VCaP (cell line): ENCODE measurements around the gene MYO19.
A peak's percentile ranks its signal among the peaks of the same experiment; 100 is the strongest.

Experiments used
- H3K27ac ChIP-seq: fragments of 450-650 bp; 2 replicates; pipeline ENCODE4 v1.5.1; 2017
- CTCF ChIP-seq: fragments of 450-650 bp; conservative IDR thresholded peaks from 2 replicates; pipeline ENCODE4 v1.5.1; 2017; ENCODE audit warnings: mild to moderate bottlenecking, moderate library complexity

The MYO19 gene

DNA sequence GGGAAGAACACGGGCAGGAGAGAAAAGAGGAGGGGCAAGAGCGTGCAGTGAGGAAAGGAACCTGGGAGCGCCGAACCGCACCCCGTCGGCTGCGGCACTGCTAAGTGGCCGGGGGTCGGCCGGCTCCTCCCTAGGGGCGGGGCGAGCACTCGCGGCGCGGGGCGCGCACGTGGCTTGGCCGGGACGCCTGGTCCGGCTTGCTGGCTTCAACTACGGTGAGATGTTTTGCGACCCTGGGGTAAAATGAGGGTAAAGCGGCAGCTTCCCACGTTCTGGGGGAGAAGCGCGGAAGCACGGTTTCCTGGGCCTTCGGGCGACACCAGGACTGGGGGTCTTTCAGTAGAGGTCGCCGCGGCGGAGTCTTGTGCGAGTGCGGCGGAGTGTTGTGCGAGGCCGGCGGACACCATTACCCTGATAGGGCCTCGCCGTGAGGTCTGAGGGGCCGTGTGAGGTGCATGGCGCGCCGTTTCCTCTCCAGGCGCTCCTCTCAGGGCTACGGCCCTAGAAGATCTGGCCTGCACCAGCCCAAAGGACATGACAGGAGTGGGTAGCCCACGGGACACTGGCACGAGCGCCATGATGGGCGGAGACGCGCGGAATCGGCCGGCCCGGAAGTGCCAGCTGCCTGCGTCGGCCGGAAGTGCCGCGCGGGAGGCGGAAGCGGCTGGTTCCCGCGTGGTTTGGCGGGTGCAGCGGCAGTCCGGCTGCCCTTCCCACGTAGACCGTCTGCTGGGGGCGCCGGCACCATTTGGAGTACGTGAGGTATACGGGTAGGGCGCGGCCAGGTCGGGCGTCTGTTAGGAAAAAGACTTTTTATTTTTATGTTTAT, at the start of gene MYO19, which contains the start of gene PIGW:
Gene MYO19, minus strand, starts transcription at position 29 of the 829 bp plus-strand sequence. CDS start 2,330 bp downstream, outside the sequence.
Gene PIGW, plus strand, starts transcription at position 148 of the 829 bp plus-strand sequence. CDS start 2,115 bp downstream, outside the sequence.
- H3K27ac ChIP-seq: peak within 1 kb of the TSS; percentile 98
- no peak for TF ChIP-seq CTCF

- no peak overlapping the region for H3K27ac ChIP-seq
- TF ChIP-seq CTCF: no peak
Observed at GRCh38 chr17:36583787-36584186, 49.1 kb upstream of the MYO19 start.

GRCh38 chr17:36578671-36579070, 44.0 kb upstream of the MYO19 start:
- TF ChIP-seq CTCF: no peak
- H3K27ac ChIP-seq: no peak overlapping the region

DNA sequence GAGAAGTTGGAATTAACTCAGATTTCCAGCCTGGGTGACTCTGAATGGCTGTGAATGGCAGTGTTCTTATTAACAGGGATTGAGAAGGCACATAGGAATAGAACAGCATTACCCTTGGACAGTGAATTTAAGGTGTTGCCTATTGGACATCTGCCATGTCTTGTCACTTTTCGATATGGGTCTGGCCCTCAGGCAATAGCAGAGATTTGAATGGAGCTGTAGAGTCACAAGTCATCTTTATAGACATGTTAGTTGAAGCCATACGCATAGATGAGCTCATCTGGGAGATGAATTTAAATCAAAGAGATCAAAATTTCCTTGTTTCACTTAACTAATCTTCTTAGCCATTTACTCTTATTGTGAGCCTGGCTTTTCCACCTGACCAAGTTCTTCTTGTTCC, 42.1 kb upstream of the MYO19 start:
- no peak overlapping the region for H3K27ac ChIP-seq
- no peak for TF ChIP-seq CTCF

DNA sequence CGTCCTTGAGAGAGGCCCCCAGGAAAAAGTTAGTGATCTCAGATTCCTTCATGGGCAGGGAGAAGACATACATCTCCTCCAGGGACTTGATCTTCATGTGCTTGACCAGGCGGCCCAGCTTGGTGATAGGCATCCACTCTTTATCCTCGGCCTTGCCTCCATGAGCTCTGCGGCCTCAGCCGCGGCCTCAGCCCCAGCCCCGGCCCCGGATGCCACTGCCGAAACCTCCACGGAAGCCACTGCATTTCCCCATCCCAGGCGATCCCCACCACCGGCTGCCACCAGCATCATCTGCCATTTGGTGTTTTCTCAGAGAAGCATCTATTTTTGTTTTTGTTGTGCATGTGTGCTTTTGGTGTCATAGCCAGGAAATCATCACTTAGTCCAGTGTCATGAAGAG, 40.4 kb upstream of the MYO19 start:
- no peak overlapping the region for H3K27ac ChIP-seq
- TF ChIP-seq CTCF: no peak

- no peak overlapping the region for H3K27ac ChIP-seq
- no peak for TF ChIP-seq CTCF
Observed at GRCh38 chr17:36566081-36566480, 31.4 kb upstream of the MYO19 start.

GRCh38 chr17:36553459-36553858, 18.8 kb upstream of the MYO19 start:
- no peak for TF ChIP-seq CTCF
- H3K27ac ChIP-seq: no peak overlapping the region
